Keratinocyte (primary cell): ENCODE measurements around the gene SPCS3.

Source experiments
- CTCF ChIP-seq, 3 experiments: IDR thresholded peaks in 1 of 3; conservative IDR thresholded peaks in 1 of 3; optimal IDR thresholded peaks in 1 of 3; 2 replicates in 2 of 3; 3 replicates in 1 of 3; pipeline versions ENCODE3 to v1.5.1; 2011; ENCODE audit warnings: low read length in 3 of 3, mild to moderate bottlenecking in 3 of 3, moderate library complexity in 2 of 3, control low read depth in 1 of 3, inconsistent platforms in 1 of 3; ENCODE audit not compliant: insufficient read depth in 2 of 3; ENCODE audit errors: extremely low read depth in 1 of 3
- EZH2 ChIP-seq: IDR thresholded peaks from one replicate; pipeline ENCODE4 v1.6.1; 2012; ENCODE audit warnings: inconsistent platforms, mild to moderate bottlenecking, low read length, moderate library complexity

- TF ChIP-seq CTCF (optimal IDR thresholded peaks at IDR 0.05 in 1 of 3, IDR thresholded peaks at IDR 0.05 in 1 of 3, conservative IDR thresholded peaks at IDR 0.05 in 1 of 3; ENCODE audit: extremely low read depth in 1 of 3, insufficient read depth in 2 of 3, low read length in 3 of 3) (no peak), EZH2 (no peak)
Observed at GRCh38 chr4:176363072-176363471, 43.3 kb downstream of the SPCS3 start.
